IMR-90 (cell line): ENCODE measurements around the gene DPP6. TPM values are rescaled to one million over a fixed set of nuclear protein-coding genes. Genes with fewer than 3 reads are reported as not detected.

ENCODE experiments used
- ATAC-seq: fragments of 200-7000 bp; cut with Tn5 transposase; 2 replicates; pipeline ENCODE4 v1.9.1; 2020; ENCODE audit warnings: low read depth, mild to moderate bottlenecking, moderate library complexity
- BruUV-seq: library from RNA; stranded (reverse); fragments of 400-500 nt; replicated peaks from 2 replicates; lab custom pipeline; 2021; lab: Mats Ljungman, UMichigan
- CTCF ChIA-PET: fragments of 300-600 bp; formaldehyde crosslinking; extraction: SDS; loops from one replicate; lab custom pipeline; 2021; ENCODE audit warnings: antibody characterized with exemption; lab: Yijun Ruan, JAX
- POLR2A ChIA-PET: fragments of 300-600 bp; sonication (Branson Sonifier 250); formaldehyde crosslinking; loops from one replicate; lab custom pipeline; 2022; ENCODE audit warnings: antibody characterized with exemption; ENCODE audit not compliant: unreplicated experiment; lab: Charles Lee
- DNase-seq: peaks from one replicate; pipeline ENCODE4 v3.0.0; 2013
- H2AFZ ChIP-seq: replicated peaks from 2 replicates; pipeline ENCODE3; 2013; ENCODE audit warnings: low read length, mild to moderate bottlenecking; ENCODE audit not compliant: poor library complexity
- H2AK5ac ChIP-seq: 2 replicates; pipeline ENCODE4 v1.6.1; 2013; ENCODE audit warnings: low read depth, low read length, inconsistent platforms
- H2AK9ac ChIP-seq: replicated peaks from 2 replicates; pipeline ENCODE3; 2013; ENCODE audit warnings: mild to moderate bottlenecking, low read depth, low read length, moderate library complexity; ENCODE audit not compliant: poor library complexity
- H2BK120ac ChIP-seq: 2 replicates; pipeline ENCODE4 v1.6.1; 2013; ENCODE audit warnings: low read depth, low read length, inconsistent platforms
- H2BK15ac ChIP-seq: 3 replicates; pipeline ENCODE4 v1.6.1; 2013; ENCODE audit warnings: low read depth, low read length, inconsistent platforms
- H2BK20ac ChIP-seq: 2 replicates; pipeline ENCODE4 v1.6.1; 2013; ENCODE audit warnings: low read depth, mild to moderate bottlenecking, inconsistent platforms, low read length, moderate library complexity
- H2BK5ac ChIP-seq: 2 replicates; pipeline ENCODE4 v1.6.1; 2013; ENCODE audit warnings: mild to moderate bottlenecking, low read depth, low read length, inconsistent platforms; ENCODE audit not compliant: poor library complexity, severe bottlenecking
- H3K14ac ChIP-seq: replicated peaks from 2 replicates; pipeline ENCODE4 v1.6.1; 2013; ENCODE audit warnings: low read depth, low read length, inconsistent platforms
- H3K18ac ChIP-seq: 2 replicates; pipeline ENCODE4 v1.6.1; 2013; ENCODE audit warnings: low read depth, low read length, control low read depth
- H3K23ac ChIP-seq: 2 replicates; pipeline ENCODE4 v1.6.1; 2013; ENCODE audit warnings: low read depth, low read length, inconsistent platforms
- H3K27ac ChIP-seq: 2 replicates; pipeline ENCODE4 v1.5.1; 2013; ENCODE audit warnings: mild to moderate bottlenecking, control low read depth, low read length; ENCODE audit not compliant: insufficient read depth
- H3K27me3 ChIP-seq: 2 replicates; pipeline ENCODE4 v1.6.1; 2013; ENCODE audit warnings: low read length; ENCODE audit not compliant: control insufficient read depth, insufficient read depth
- H3K36me3 ChIP-seq: 2 replicates; pipeline ENCODE4 v1.6.1; 2013; ENCODE audit warnings: low read length, mixed read lengths; ENCODE audit not compliant: control insufficient read depth, insufficient read depth
- H3K4ac ChIP-seq: 2 replicates; pipeline ENCODE4 v1.6.1; 2013; ENCODE audit warnings: low read depth, low read length, inconsistent platforms
- H3K4me1 ChIP-seq: 2 replicates; pipeline ENCODE4 v1.6.1; 2013; ENCODE audit warnings: low read length, mixed read lengths; ENCODE audit not compliant: control insufficient read depth, insufficient read depth
- H3K4me2 ChIP-seq: 2 replicates; pipeline ENCODE4 v1.6.1; 2013; ENCODE audit warnings: low read depth, mild to moderate bottlenecking, control low read depth, low read length, moderate library complexity
- H3K4me3 ChIP-seq: 2 replicates; pipeline ENCODE4 v1.5.1; 2013; ENCODE audit warnings: low read depth, mild to moderate bottlenecking, control low read depth, low read length, moderate library complexity; ENCODE audit not compliant: insufficient read depth
- H3K56ac ChIP-seq: 2 replicates; pipeline ENCODE4 v1.6.1; 2013; ENCODE audit warnings: low read length, inconsistent platforms; ENCODE audit not compliant: insufficient read depth; ENCODE audit errors: extremely low read depth
- H3K79me1 ChIP-seq, 2 experiments: 2 replicates each; pipeline ENCODE4 v1.6.1; 2013; ENCODE audit warnings: low read length in 2 of 2, inconsistent platforms in 1 of 2, low read depth in 1 of 2
- H3K9ac ChIP-seq: 2 replicates; pipeline ENCODE4 v1.6.1; 2013; ENCODE audit warnings: low read depth, low read length, control low read depth
- H3K9me1 ChIP-seq: 2 replicates; pipeline ENCODE4 v1.6.1; 2013; ENCODE audit warnings: low read length, inconsistent platforms; ENCODE audit not compliant: insufficient read depth
- H3K9me3 ChIP-seq: 2 replicates; pipeline ENCODE4 v1.6.1; 2013; ENCODE audit warnings: low read length; ENCODE audit not compliant: control insufficient read depth, insufficient read depth
- H4K20me1 ChIP-seq: 2 replicates; pipeline ENCODE4 v1.6.1; 2013; ENCODE audit warnings: low read length, inconsistent platforms; ENCODE audit not compliant: insufficient read depth
- H4K5ac ChIP-seq: 2 replicates; pipeline ENCODE4 v1.6.1; 2013; ENCODE audit warnings: mild to moderate bottlenecking, low read depth, low read length, control low read depth
- H4K8ac ChIP-seq, 2 experiments: 2 replicates each; pipeline ENCODE4 v1.6.1; 2013; ENCODE audit warnings: low read depth in 2 of 2, low read length in 2 of 2, control low read depth in 1 of 2, inconsistent platforms in 1 of 2
- H4K91ac ChIP-seq: 2 replicates; pipeline ENCODE4 v1.6.1; 2013; ENCODE audit warnings: low read depth, low read length, inconsistent platforms; ENCODE audit not compliant: insufficient read depth
- BHLHE40 ChIP-seq: fragments of 150-350 bp; IDR thresholded peaks from 2 replicates; pipeline ENCODE4 v1.6.1; 2016; ENCODE audit warnings: mild to moderate bottlenecking, low read depth, low read length
- CEBPB ChIP-seq: IDR thresholded peaks from 2 replicates; pipeline ENCODE4 v1.6.1; 2012; ENCODE audit warnings: low read depth, low read length, improper control_type of control experiment
- CHD1 ChIP-seq: IDR thresholded peaks from 2 replicates; pipeline ENCODE4 v1.6.1; 2012; ENCODE audit warnings: low read depth, low read length, improper control_type of control experiment
- CTCF ChIP-seq: conservative IDR thresholded peaks from 2 replicates; pipeline ENCODE4 v1.5.1; 2012; ENCODE audit warnings: mild to moderate bottlenecking, low read depth, low read length, improper control_type of control experiment
- ELK1 ChIP-seq: fragments of 150-350 bp; IDR thresholded peaks from 2 replicates; pipeline ENCODE4 v1.6.1; 2016; ENCODE audit warnings: low read depth, mild to moderate bottlenecking, low read length, moderate library complexity, borderline replicate concordance
- FOS ChIP-seq: fragments of 150-350 bp; IDR thresholded peaks from 2 replicates; pipeline ENCODE4 v1.6.1; 2016; ENCODE audit warnings: low read depth, low read length
- MAFK ChIP-seq: IDR thresholded peaks from 2 replicates; pipeline ENCODE4 v1.6.1; 2012; ENCODE audit warnings: low read depth, low read length, improper control_type of control experiment
- MAZ ChIP-seq: IDR thresholded peaks from 2 replicates; pipeline ENCODE4 v1.6.1; 2012; ENCODE audit warnings: low read depth, mild to moderate bottlenecking, low read length, improper control_type of control experiment, moderate library complexity, borderline replicate concordance
- MXI1 ChIP-seq: IDR thresholded peaks from 2 replicates; pipeline ENCODE4 v1.6.1; 2012; ENCODE audit warnings: low read depth, mild to moderate bottlenecking, low read length, moderate library complexity, borderline replicate concordance
- NFE2L2 ChIP-seq: fragments of 150-350 bp; IDR thresholded peaks from 2 replicates; pipeline ENCODE4 v1.6.1; 2016; ENCODE audit warnings: low read depth, mild to moderate bottlenecking, low read length
- POLR2A ChIP-seq: IDR thresholded peaks from 2 replicates; pipeline ENCODE4 v1.6.1; 2012; ENCODE audit warnings: mild to moderate bottlenecking, low read depth, low read length
- RAD21 ChIP-seq: IDR thresholded peaks from 2 replicates; pipeline ENCODE4 v1.6.1; 2012; ENCODE audit warnings: low read length, improper control_type of control experiment
- RCOR1 ChIP-seq: IDR thresholded peaks from 2 replicates; pipeline ENCODE4 v1.6.1; 2012; ENCODE audit warnings: mild to moderate bottlenecking, low read length, improper control_type of control experiment; ENCODE audit not compliant: insufficient replicate concordance
- RFX5 ChIP-seq: IDR thresholded peaks from 2 replicates; pipeline ENCODE4 v1.8.0; 2012; ENCODE audit warnings: low read depth, mild to moderate bottlenecking, low read length, moderate library complexity
- SMC3 ChIP-seq: fragments of 150-350 bp; IDR thresholded peaks from 2 replicates; pipeline ENCODE4 v1.6.1; 2016; ENCODE audit warnings: low read depth, mild to moderate bottlenecking, antibody characterized with exemption, low read length, moderate library complexity
- USF2 ChIP-seq: fragments of 150-350 bp; IDR thresholded peaks from 2 replicates; pipeline ENCODE4 v1.6.1; 2017; ENCODE audit warnings: mild to moderate bottlenecking, antibody characterized with exemption, low read length, low read depth
- WGBS, 2 experiments: methylation state at CpG; one replicate each; pipeline versions ENCODE4 v1.1.5 to v1.1.7; 2013; ENCODE audit warnings: missing lambda C conversion rate in 2 of 2; ENCODE audit not compliant: insufficient read length in 1 of 2; ENCODE audit errors: extremely low coverage in 2 of 2; 5-methylcytosine and 5-hydroxymethylcytosine counted together
- dilution Hi-C: fragments of 300-500 bp; cut with HindIII; formaldehyde crosslinking; loops from one replicate; pipeline ENCODE4 v1.14.3; 2018; ENCODE audit warnings: low sequenced_read_pairs; ENCODE audit not compliant: unreplicated experiment
- in situ Hi-C: fragments of 300-500 bp; cut with MboI; formaldehyde crosslinking; loops from 3 replicates; pipeline ENCODE4 v1.14.3; 2019; ENCODE audit warnings: low sequenced_read_pairs, inconsistent platforms, mixed read lengths
- intact Hi-C: fragments of 100-400 bp; cut with micrococcal nuclease; formaldehyde crosslinking; loops from 2 replicates; pipeline ENCODE4 v1.10.0; 2022
- polyA plus RNA-seq, 3 experiments: library from polyadenylated mRNA; depleted of rRNA; stranded (reverse); fragments of >200 nt; gene quantifications; 2 replicates each; pipeline ENCODE4 v1.2.3, GENCODE V29; 2012; ENCODE audit warnings: low replicate concordance in 1 of 3
- total RNA-seq: library from RNA; depleted of rRNA; stranded (reverse); fragments of >200 nt; gene quantifications from 2 replicates; pipeline ENCODE4 v1.2.3, GENCODE V29; 2012

Gene DPP6
- total and polyA plus RNA-seq, 2 of the 4 experiments (the other 2 are of a cell fraction) = not detected

- Histone ChIP-seq H2BK120ac (no peak overlapping the region), H3K14ac (no peak overlapping the region), H3K56ac (no peak overlapping the region), H3K23ac (no peak overlapping the region), H4K8ac (no peak overlapping the region), H4K91ac (no peak overlapping the region), H3K27me3 (no peaks in the 10 kb centered on the region), H3K79me1 (no peaks in the 10 kb centered on the region), H3K9me3 (peaks cover 13% of the 10 kb centered on the region), H3K36me3 (no peaks in the 10 kb centered on the region), H3K4ac (no peak overlapping the region), H4K5ac (no peak overlapping the region), H2BK20ac (no peak overlapping the region), H3K4me2 (no peak overlapping the region), H2BK5ac (no peak overlapping the region), H2AFZ (no peak overlapping the region), H3K4me1 (no peaks in the 10 kb centered on the region), H3K9ac (no peak overlapping the region), H3K27ac (no peak overlapping the region), H4K20me1 (no peaks in the 10 kb centered on the region), H3K18ac (no peak overlapping the region), H2AK9ac (no peak overlapping the region), H2AK5ac (no peak overlapping the region), H2BK15ac (no peak overlapping the region), H3K9me1 (no peaks in the 10 kb centered on the region), H3K4me3 (no peak overlapping the region)
- DNase-seq = no peak
- WGBS, 2 experiments = no CpG with 5 or more reads among the region's 10 CpGs
- no peak for ATAC-seq
- in situ Hi-C loops = no loop called here
- no peak for TF ChIP-seq CTCF
- no peak for TF ChIP-seq BHLHE40
- no peak for TF ChIP-seq CEBPB
- TF ChIP-seq NFE2L2 = no peak
- no peak for TF ChIP-seq SMC3
- no peak for TF ChIP-seq MAZ
- no peak for TF ChIP-seq POLR2A
- TF ChIP-seq RFX5 = no peak
- TF ChIP-seq RCOR1 = no peak
- TF ChIP-seq ELK1 = no peak
- no peak for TF ChIP-seq USF2
- no peak for TF ChIP-seq RAD21
- TF ChIP-seq MAFK = no peak
- no peak for TF ChIP-seq CHD1
- TF ChIP-seq MXI1 = no peak
- no peak for TF ChIP-seq FOS
- BruUV-seq = no TSS peak
- dilution Hi-C loops = no loop called here
- POLR2A ChIA-PET = no interaction called here
- CTCF ChIA-PET = no interaction called here
- intact Hi-C loops = no loop called here
Measured at GRCh38 chr7:154568346-154568745, 516.1 kb downstream of the DPP6 start.
